ENCODE results near the gene BTNL9.
A peak's percentile ranks its signal among the peaks of the same experiment; 100 is the strongest.
"Not testable (repeated sequence)": the region's sequence is repeated elsewhere in the genome, so short reads cannot be mapped to it uniquely, and the experiment has no call there.

Gene BTNL9

GRCh38 chr5:181097759-181098491, 57.9 kb downstream of the BTNL9 start:
- not testable (repeated sequence) for H3K4me1 Mint-ChIP-seq (ENCODE audit: low read depth); H3K27ac Mint-ChIP-seq; H3K4me3 Mint-ChIP-seq; H3K36me3 Mint-ChIP-seq; H3K9me3 Mint-ChIP-seq (ENCODE audit: low read depth)
- H3K27me3 Mint-ChIP-seq = peaks cover 21% of the 10 kb centered on the region

GRCh38 chr5:181098762-181099601, 58.9 kb downstream of the BTNL9 start:
- H3K27ac Mint-ChIP-seq = no peak overlapping the region

GRCh38 chr5:181099602-181100086, 59.6 kb downstream of the BTNL9 start:
- peak overlapping the region; percentile 38 for H3K4me3 Mint-ChIP-seq
- no peak overlapping the region for H3K27ac Mint-ChIP-seq
- peaks cover 11% of the 10 kb centered on the region for H3K4me1 Mint-ChIP-seq (ENCODE audit: low read depth)
- H3K27me3 Mint-ChIP-seq = peaks cover 20% of the 10 kb centered on the region
- H3K9me3 Mint-ChIP-seq (ENCODE audit: low read depth) = no peaks in the 10 kb centered on the region
- H3K36me3 Mint-ChIP-seq = no peaks in the 10 kb centered on the region

More at GRCh38 chr5:181098762-181099601, 58.9 kb downstream of the BTNL9 start:
- H3K36me3 Mint-ChIP-seq = no peaks in the 10 kb centered on the region
- H3K4me1 Mint-ChIP-seq (ENCODE audit: low read depth) = peaks cover 6% of the 10 kb centered on the region
- no peaks in the 10 kb centered on the region for H3K9me3 Mint-ChIP-seq (ENCODE audit: low read depth)
- H3K4me3 Mint-ChIP-seq = peak overlapping the region; percentile 38
- H3K27me3 Mint-ChIP-seq = peaks cover 16% of the 10 kb centered on the region

GRCh38 chr5:181100121-181100875, 60.2 kb downstream of the BTNL9 start:
- Mint-ChIP-seq H3K36me3 (no peaks in the 10 kb centered on the region), H3K4me1 (ENCODE audit: low read depth) (peaks cover 11% of the 10 kb centered on the region), H3K27ac (no peak overlapping the region), H3K27me3 (peaks cover 18% of the 10 kb centered on the region), H3K9me3 (ENCODE audit: low read depth) (no peaks in the 10 kb centered on the region), H3K4me3 (peak overlapping the region; percentile 38)

DNA sequence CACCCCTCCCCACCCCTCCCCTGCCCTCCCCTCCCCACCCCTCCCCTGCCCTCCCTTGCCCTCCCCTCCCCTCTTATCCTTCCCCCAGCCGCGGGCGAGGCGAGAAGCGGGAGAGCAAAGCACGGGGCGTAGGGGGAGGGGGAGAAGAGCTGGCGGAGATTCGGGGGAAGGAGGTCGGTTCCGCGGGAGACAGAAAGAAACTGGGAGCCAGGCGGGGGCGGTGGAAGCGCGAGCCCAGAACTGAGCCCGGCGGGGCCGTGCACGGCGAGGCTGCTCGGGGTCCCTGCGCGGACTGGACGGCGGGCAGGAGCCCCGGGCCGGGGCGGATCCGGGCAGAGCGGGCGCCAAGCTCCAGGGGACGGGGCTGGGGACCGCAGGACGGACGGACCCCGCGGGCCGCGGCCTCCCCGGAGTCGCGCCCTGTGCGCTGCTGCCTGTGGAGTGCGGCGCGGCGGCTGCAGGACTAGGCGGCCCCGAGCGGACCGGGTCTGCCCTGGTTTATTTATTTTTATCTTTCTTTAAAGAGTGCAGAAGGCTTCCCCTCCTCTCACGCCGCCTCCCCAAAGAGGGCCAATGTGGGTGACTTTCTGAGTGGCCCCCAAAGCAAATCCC, 61.1 kb downstream of the BTNL9 start:
- not testable (repeated sequence) for H3K36me3 Mint-ChIP-seq; H3K9me3 Mint-ChIP-seq (ENCODE audit: low read depth); H3K27ac Mint-ChIP-seq; H3K4me3 Mint-ChIP-seq
- H3K27me3 Mint-ChIP-seq = peaks cover 22% of the 10 kb centered on the region
- H3K4me1 Mint-ChIP-seq (ENCODE audit: low read depth) = peaks cover 11% of the 10 kb centered on the region

GRCh38 chr5:181101930-181102674, 62.0 kb downstream of the BTNL9 start:
- H3K9me3 Mint-ChIP-seq (ENCODE audit: low read depth); H3K27ac Mint-ChIP-seq; H3K36me3 Mint-ChIP-seq; H3K4me3 Mint-ChIP-seq: not testable (repeated sequence)
- Mint-ChIP-seq H3K27me3 (peaks cover 22% of the 10 kb centered on the region), H3K4me1 (ENCODE audit: low read depth) (peaks cover 11% of the 10 kb centered on the region)

GRCh38 chr5:181104259-181104568, 64.1 kb downstream of the BTNL9 start:
- Mint-ChIP-seq H3K27me3 (peaks cover 29% of the 10 kb centered on the region), H3K4me1 (ENCODE audit: low read depth) (peaks cover 11% of the 10 kb centered on the region), H3K4me3 (peak overlapping the region; percentile 90), H3K27ac (peak overlapping the region; percentile 70)
- H3K9me3 Mint-ChIP-seq (ENCODE audit: low read depth); H3K36me3 Mint-ChIP-seq: not testable (repeated sequence)

DNA sequence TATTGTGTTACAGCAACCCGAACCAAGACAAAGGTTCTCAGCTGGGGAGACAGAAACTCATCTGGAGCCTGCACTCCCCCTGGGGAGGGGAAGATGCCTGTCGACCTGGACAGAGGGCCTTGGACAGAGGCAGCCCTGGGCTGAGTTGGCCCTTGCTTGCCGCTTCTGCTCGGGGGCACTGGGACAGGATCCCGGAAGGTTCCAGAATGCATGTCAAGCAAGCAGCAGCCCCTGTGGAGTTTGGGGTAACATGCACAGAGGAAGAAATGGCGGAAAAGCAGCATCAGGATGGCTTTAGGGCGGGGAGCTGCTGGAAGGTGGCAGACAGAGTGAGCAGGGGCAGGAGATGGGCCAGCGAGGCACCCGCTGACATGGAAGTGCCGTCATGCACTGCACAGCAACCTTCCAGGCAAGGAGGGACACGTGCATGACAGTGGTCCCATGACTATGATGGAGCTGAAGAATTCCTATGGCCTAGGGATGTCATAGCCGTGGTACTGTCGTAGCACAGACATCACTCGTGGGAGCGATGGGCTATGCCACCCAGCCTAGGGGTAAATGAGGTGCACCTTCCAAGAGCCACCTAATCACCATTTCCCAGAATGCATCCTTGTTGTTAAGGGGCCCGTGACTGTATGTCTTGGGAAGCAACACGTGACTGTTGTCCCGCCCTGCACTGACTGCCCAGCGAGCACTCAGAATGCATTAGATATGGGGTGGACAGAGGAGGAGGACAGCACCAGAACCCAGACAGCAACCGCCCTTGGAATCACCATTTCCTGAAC, 64.7 kb downstream of the BTNL9 start:
- H3K36me3 Mint-ChIP-seq; H3K27ac Mint-ChIP-seq; H3K4me1 Mint-ChIP-seq (ENCODE audit: low read depth); H3K9me3 Mint-ChIP-seq (ENCODE audit: low read depth): not testable (repeated sequence)
- H3K27me3 Mint-ChIP-seq = peaks cover 26% of the 10 kb centered on the region
- peak overlapping the region; percentile 90 for H3K4me3 Mint-ChIP-seq

DNA sequence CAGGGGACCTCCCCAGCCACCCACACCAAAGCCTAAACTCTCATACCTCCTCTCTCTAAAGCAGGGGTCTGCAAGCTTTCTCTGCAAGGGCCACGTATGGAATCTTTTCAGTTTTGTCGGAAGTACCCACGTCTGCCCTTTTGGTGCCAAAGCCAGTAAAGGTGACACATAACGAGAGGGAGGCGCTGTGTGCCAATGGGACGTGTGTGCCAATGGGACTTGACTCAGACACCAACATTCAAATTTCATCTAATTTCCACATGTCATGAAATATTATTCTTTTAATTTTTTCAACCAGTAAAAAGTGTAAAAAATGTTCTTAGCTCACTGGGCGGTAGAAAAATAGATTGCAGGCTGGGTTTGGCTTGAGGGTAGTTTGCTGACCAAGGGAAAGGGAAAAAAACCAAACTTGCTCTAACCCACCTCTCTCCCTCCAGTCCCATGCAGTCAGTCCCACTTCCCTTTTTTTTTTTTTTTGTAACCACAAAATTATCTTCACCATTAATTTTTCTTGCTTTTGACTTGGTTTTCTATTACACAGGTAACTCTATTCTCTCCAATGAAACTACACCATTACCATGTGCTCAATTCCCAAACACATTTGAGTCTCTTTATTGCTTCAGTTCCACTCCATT, 65.4 kb downstream of the BTNL9 start:
- Mint-ChIP-seq H3K27ac (no peak overlapping the region), H3K27me3 (peaks cover 26% of the 10 kb centered on the region), H3K4me3 (no peak overlapping the region), H3K36me3 (no peaks in the 10 kb centered on the region), H3K9me3 (ENCODE audit: low read depth) (no peaks in the 10 kb centered on the region), H3K4me1 (ENCODE audit: low read depth) (peaks cover 5% of the 10 kb centered on the region)

DNA sequence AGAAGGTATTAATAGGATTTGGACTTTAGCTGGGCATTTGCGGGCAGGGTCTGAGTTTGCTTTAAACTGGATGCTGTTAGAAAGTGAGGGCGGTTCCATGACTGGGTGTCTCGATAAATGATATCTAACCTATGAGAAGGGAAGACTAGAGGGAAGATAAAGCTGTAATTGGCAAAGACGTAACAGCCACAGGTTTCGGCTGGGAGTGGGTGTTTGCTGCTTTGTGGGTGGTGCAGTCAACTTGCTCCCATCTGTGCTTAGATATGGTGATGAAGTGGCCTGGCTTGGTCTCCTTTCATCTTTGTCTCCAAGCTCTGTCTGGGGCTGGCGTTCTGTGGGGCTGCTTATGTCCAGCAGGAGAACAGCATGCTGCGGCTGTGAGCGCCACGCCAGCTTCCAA, 67.6 kb downstream of the BTNL9 start:
- no peaks in the 10 kb centered on the region for H3K36me3 Mint-ChIP-seq
- no peak overlapping the region for H3K4me3 Mint-ChIP-seq
- no peak overlapping the region for H3K27ac Mint-ChIP-seq
- peaks cover 5% of the 10 kb centered on the region for H3K4me1 Mint-ChIP-seq (ENCODE audit: low read depth)
- no peaks in the 10 kb centered on the region for H3K9me3 Mint-ChIP-seq (ENCODE audit: low read depth)
- H3K27me3 Mint-ChIP-seq = peaks cover 37% of the 10 kb centered on the region

DNA sequence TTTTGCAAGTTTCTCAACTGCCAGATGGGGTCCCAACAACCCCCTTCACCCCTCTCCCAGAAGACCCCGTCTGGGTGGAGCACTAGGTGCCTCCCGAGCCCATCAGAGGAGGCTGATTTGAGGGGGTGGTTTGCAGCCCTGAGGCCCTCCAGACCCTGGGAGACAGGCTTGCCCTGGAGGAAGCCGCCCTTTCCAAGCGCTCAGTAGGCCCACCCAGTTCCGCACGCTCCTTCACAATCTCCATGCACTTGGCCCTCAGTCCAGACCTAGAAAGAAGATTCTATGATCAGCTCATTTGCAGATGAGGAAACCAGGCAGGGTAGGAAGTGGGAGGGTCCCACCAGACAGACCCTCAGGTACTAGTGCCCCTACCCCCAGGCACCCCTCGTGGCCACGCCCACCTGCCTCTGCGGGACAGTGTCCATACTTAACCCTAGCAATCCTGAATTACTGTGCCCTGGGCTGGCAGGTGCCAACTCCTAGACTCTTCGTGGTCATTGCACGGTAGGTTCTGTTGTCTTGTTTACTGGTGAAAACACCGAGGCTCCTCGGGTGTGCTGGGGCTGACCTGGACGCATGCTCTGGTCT, 68.6 kb downstream of the BTNL9 start:
- H3K27ac Mint-ChIP-seq = no peak overlapping the region
- peaks cover 37% of the 10 kb centered on the region for H3K27me3 Mint-ChIP-seq
- H3K4me1 Mint-ChIP-seq (ENCODE audit: low read depth) = peaks cover 5% of the 10 kb centered on the region
- H3K9me3 Mint-ChIP-seq (ENCODE audit: low read depth) = no peaks in the 10 kb centered on the region
- H3K4me3 Mint-ChIP-seq = no peak overlapping the region
- no peaks in the 10 kb centered on the region for H3K36me3 Mint-ChIP-seq

GRCh38 chr5:181109489-181110013, 69.5 kb downstream of the BTNL9 start:
- Mint-ChIP-seq H3K9me3 (ENCODE audit: low read depth) (no peaks in the 10 kb centered on the region), H3K36me3 (no peaks in the 10 kb centered on the region), H3K27ac (no peak overlapping the region), H3K27me3 (peaks cover 38% of the 10 kb centered on the region), H3K4me3 (no peak overlapping the region), H3K4me1 (ENCODE audit: low read depth) (peaks cover under 1% of the 10 kb centered on the region)

GRCh38 chr5:181111010-181111409, 70.9 kb downstream of the BTNL9 start:
- Mint-ChIP-seq H3K27me3 (peaks cover 47% of the 10 kb centered on the region), H3K9me3 (ENCODE audit: low read depth) (no peaks in the 10 kb centered on the region), H3K36me3 (no peaks in the 10 kb centered on the region), H3K4me3 (no peak overlapping the region), H3K4me1 (ENCODE audit: low read depth) (peaks cover 10% of the 10 kb centered on the region), H3K27ac (no peak overlapping the region)
